Psoas muscle (tissue), 8 donors: ENCODE measurements around the gene AKR7A2. TPM values are rescaled to one million over a fixed set of nuclear protein-coding genes. Genes with fewer than 3 reads are reported as not detected.

Source experiments
- ATAC-seq, 4 donors: fragments of 200-7000 bp; cut with Tn5 transposase; one replicate each; pipeline ENCODE4 v1.9.1; 2020; ENCODE audit warnings: moderate library complexity in 3 of 4, mild to moderate bottlenecking in 2 of 4
- DNase-seq, 2 donors: peaks; one replicate each; pipeline ENCODE4 v3.0.0-alpha.2; 2020
- H3K27ac ChIP-seq: fragments of 200-600 bp; one replicate; pipeline ENCODE4 v1.8.0; 2022
- H3K27me3 ChIP-seq, 3 donors: fragments of 200-600 bp in 1 of 3; one replicate each; pipeline versions ENCODE4 v1.6.1 to v1.8.0; 2013 to 2022; ENCODE audit warnings: low read length in 2 of 3, mild to moderate bottlenecking in 2 of 3, moderate library complexity in 1 of 3; ENCODE audit not compliant: insufficient read depth in 3 of 3
- H3K36me3 ChIP-seq, 2 donors: fragments of 200-600 bp in 1 of 2; one replicate each; pipeline versions ENCODE4 v1.6.1 to v1.8.0; 2013 to 2022; ENCODE audit warnings: low read depth in 1 of 2, mild to moderate bottlenecking in 1 of 2, moderate library complexity in 1 of 2; ENCODE audit not compliant: insufficient read depth in 1 of 2
- H3K4me1 ChIP-seq: fragments of 200-600 bp; one replicate; pipeline ENCODE4 v1.8.0; 2022
- H3K4me3 ChIP-seq: fragments of 200-600 bp; one replicate; pipeline ENCODE4 v1.8.0; 2022; ENCODE audit warnings: mild to moderate bottlenecking
- H3K9me3 ChIP-seq: fragments of 200-600 bp; one replicate; pipeline ENCODE4 v1.8.0; 2022
- CTCF ChIP-seq: fragments of 200-600 bp; IDR thresholded peaks from one replicate; pipeline ENCODE4 v1.8.0; 2022; ENCODE audit warnings: antibody characterized with exemption
- WGBS, 3 donors: extraction: QIAGEN DNeasy Blood & Tissue Kit; methylation state at CpG; one replicate each; pipeline versions ENCODE4 v1.1.6 to v1.1.7; 2013; 5-methylcytosine and 5-hydroxymethylcytosine counted together
- intact Hi-C, 2 donors: fragments of 100-400 bp; cut with DNase I; formaldehyde crosslinking; loops; one replicate each; pipeline versions ENCODE4 v1.11.0 to v1.14.2; 2022
- long read RNA-seq, 2 donors: library from polyadenylated mRNA; unstranded; transcript quantifications; one replicate each; pipeline ENCODE4 v2.0.0, GENCODE V29; 2021
- polyA plus RNA-seq, 3 donors: library from polyadenylated mRNA; stranded (reverse); fragments of 200-250 nt; gene quantifications; one replicate each; pipeline ENCODE4 v1.2.3, GENCODE V29; 2013
- total RNA-seq, 4 donors: library from RNA; stranded (reverse); fragmentation: NEBNext Ultra II Directional in 2 of 4; extraction: Animal tissue kit (Norgen Biotek cat#: 25700) in 2 of 4; gene quantifications; one replicate each; pipeline versions ENCODE4 v1.2.1 to v1.2.4, GENCODE V29; 2021 to 2023
- donor health status: healthy with polysubstance abuse.
- donor health status: DM: no; HTN: no; CAD: no; lungs with moderate emphysema.
- donor health status: Bipolar disorder and iron deficiency.
- donor health status: healthy.
- donor health status: DM: yes; HTN: yes; CAD: no.
- donor health status: DM: no; HTN: no; CAD: no.
- donor health status: DM: no; HTN: no; CAD: no.
- donor health status: DM: yes; HTN: yes; CAD: no.

Gene AKR7A2
- total RNA-seq (10 to 100 TPM; 30.3 to 52.2 (median 36.3) TPM), polyA plus RNA-seq (10 to 100 TPM; 24.6 to 29.0 (median 28.1) TPM)
- long read RNA-seq, donor 1, transcript AKR7A2-201 (7 exons, 1,362 nt): major isoform, 53 of 54 reads
- long read RNA-seq, donor 1, partial matches to known transcripts: 0 of 54 reads
- long read RNA-seq, donor 1, other reads (novel, unspliced or antisense): 1 of 54 reads
- long read RNA-seq, donor 2, transcript AKR7A2-201 (7 exons, 1,362 nt): major isoform, 93 of 100 reads
- long read RNA-seq, donor 2, partial matches to known transcripts: 5 of 100 reads
- long read RNA-seq, donor 2, other reads (novel, unspliced or antisense): 2 of 100 reads

- intact Hi-C loops: loop anchor here in 1 of 2 donors (5.0 kb wide), 1 partner anchor 60 kb away; the partner anchor contains the start of genes EMC1 and MRTO4
These were observed at the start of gene AKR7A2, which contains the start of gene SLC66A1 for GRCh38 chr1:19311931-19312781. TSS of gene AKR7A2 (minus strand) at chr1:19312144. CDS start at chr1:19312124, 20 bp downstream. TSS of gene SLC66A1 (plus strand) at chr1:19312326. CDS start at chr1:19317678, 5,352 bp downstream.

GRCh38 chr1:19360843-19361610 lies 49.1 kb upstream of the AKR7A2 start:
- H3K27me3 ChIP-seq: no peaks in the 10 kb centered on the region
- no peak for ATAC-seq
- H3K9me3 ChIP-seq: no peaks in the 10 kb centered on the region
- 77 to 89% (median 82%) methylated on average over 18 of the region's 18 CpGs for WGBS, 3 donors
- no peak for DNase-seq
- peaks cover 17% of the 10 kb centered on the region for H3K4me1 ChIP-seq
- H3K27ac ChIP-seq: no peak overlapping the region
- H3K4me3 ChIP-seq: no peak overlapping the region
- H3K36me3 ChIP-seq: peaks cover 4 to 13% of the 10 kb centered on the region in 2 donors
- TF ChIP-seq CTCF: no peak
- intact Hi-C loops: no loop called here

More at GRCh38 chr1:19311931-19312781, at the start of gene AKR7A2, which contains the start of gene SLC66A1:
- peak; percentile 7 for TF ChIP-seq CTCF
- H3K9me3 ChIP-seq: no peaks in the 10 kb centered on the region
- peak within 1 kb of the TSS; percentile 99 for H3K27ac ChIP-seq
- peaks cover 0 to 20% of the 10 kb centered on the region in 2 donors for H3K36me3 ChIP-seq
- no peaks in the 10 kb centered on the region for H3K27me3 ChIP-seq
- H3K4me3 ChIP-seq: peak within 1 kb of the TSS; percentile 97
- 0 to 1% (median 0%) methylated on average over 74 to 105 of the region's 105 CpGs for WGBS, 3 donors
- DNase-seq: peak; percentile 95 to 97
- peak; percentile 96 to 97 (median 96) for ATAC-seq
- peaks cover 28% of the 10 kb centered on the region for H3K4me1 ChIP-seq

- peaks cover 17% of the 10 kb centered on the region for H3K4me1 ChIP-seq
- DNase-seq (no peak), ATAC-seq (no peak)
- TF ChIP-seq CTCF: no peak
- 26 to 55% (median 30%) methylated on average over 11 of the region's 11 CpGs for WGBS, 3 donors
- H3K27me3 ChIP-seq: no peaks in the 10 kb centered on the region
- no peak overlapping the region for H3K27ac ChIP-seq
- H3K4me3 ChIP-seq: no peak overlapping the region
- intact Hi-C loops: no loop called here
- H3K36me3 ChIP-seq: peaks cover 6 to 19% of the 10 kb centered on the region in 2 donors
- no peaks in the 10 kb centered on the region for H3K9me3 ChIP-seq
These were observed 48.5 kb upstream of the AKR7A2 start for GRCh38 chr1:19360432-19360831.

- 29 to 55% (median 35%) methylated on average over 6 of the region's 6 CpGs for WGBS, 3 donors
- Histone ChIP-seq H3K4me1 (peaks cover 17% of the 10 kb centered on the region), H3K36me3 (peaks cover 6 to 23% of the 10 kb centered on the region in 2 donors), H3K4me3 (no peak overlapping the region), H3K27me3 (no peaks in the 10 kb centered on the region), H3K27ac (no peak overlapping the region), H3K9me3 (no peaks in the 10 kb centered on the region)
- intact Hi-C loops: no loop called here
- DNase-seq: no peak
- TF ChIP-seq CTCF: no peak
- no peak for ATAC-seq
These were observed 48.1 kb upstream of the AKR7A2 start for GRCh38 chr1:19360016-19360415.
